Lower leg skin (tissue), 4 donors: ENCODE data around the gene SMIM22. TPM values are rescaled to one million over a fixed set of nuclear protein-coding genes. Genes with fewer than 3 reads are reported as not detected.

Experiments
- DNase-seq, 2 donors: peaks; one replicate each; pipeline ENCODE4 v3.0.0-alpha.2; 2019; ENCODE audit warnings: low spot score in 2 of 2
- H3K4me3 ChIP-seq: fragments of 200-600 bp; sonication (generic); 2 replicates; pipeline ENCODE4 v1.5.1; 2017; ENCODE audit warnings: mild to moderate bottlenecking, low read depth; ENCODE audit not compliant: poor library complexity, severe bottlenecking
- CTCF ChIP-seq, 3 donors: fragments of 450-650 bp; IDR thresholded peaks; one replicate each; pipeline ENCODE4 v1.5.1; 2016; ENCODE audit warnings: antibody characterized with exemption in 3 of 3, mild to moderate bottlenecking in 3 of 3, moderate library complexity in 2 of 3
- POLR2A ChIP-seq, 2 donors: fragments of 450-650 bp; IDR thresholded peaks; one replicate each; pipeline ENCODE4 v1.6.1; 2016 to 2017; ENCODE audit warnings: antibody characterized with exemption in 2 of 2, mild to moderate bottlenecking in 1 of 2, moderate library complexity in 1 of 2
- WGBS, 2 donors: methylation state at CpG; one replicate each; pipeline ENCODE4 v1.1.5; 2018; 5-methylcytosine and 5-hydroxymethylcytosine counted together
- intact Hi-C: fragments of 100-400 bp; cut with DNase I; formaldehyde crosslinking; loops from one replicate; pipeline ENCODE4 v1.15.0; 2023; ENCODE audit warnings: low total_unique reads
- total RNA-seq, 4 donors: library from RNA; depleted of rRNA; stranded (reverse); fragments of >200 nt; gene quantifications; one replicate each; pipeline ENCODE4 v1.1.0, GENCODE V29; 2016

Gene SMIM22
- total RNA-seq, 4 donors from 2014 or later, result 6.6 to 10.6 (median 7.6) TPM; not detected in 1

- 81 to 85% methylated on average over 6 of the region's 6 CpGs for WGBS, 2 donors
- intact Hi-C loops, result no loop called here
- no peak overlapping the region for H3K4me3 ChIP-seq
- TF ChIP-seq CTCF (IDR thresholded peaks at IDR 0.05) (no peak), POLR2A (IDR thresholded peaks at IDR 0.05) (no peak)
- no peak for DNase-seq
Measured at GRCh38 chr16:4832698-4833343, 37.7 kb downstream of the SMIM22 start.

GRCh38 chr16:4833584-4833983 is 38.4 kb downstream of the SMIM22 start:
- DNase-seq, result no peak
- no peak overlapping the region for H3K4me3 ChIP-seq
- intact Hi-C loops, result no loop called here
- TF ChIP-seq POLR2A (IDR thresholded peaks at IDR 0.05) (no peak), CTCF (IDR thresholded peaks at IDR 0.05) (no peak)
- 75 to 79% methylated on average over 1 of the region's 1 CpG for WGBS, 2 donors

DNA sequence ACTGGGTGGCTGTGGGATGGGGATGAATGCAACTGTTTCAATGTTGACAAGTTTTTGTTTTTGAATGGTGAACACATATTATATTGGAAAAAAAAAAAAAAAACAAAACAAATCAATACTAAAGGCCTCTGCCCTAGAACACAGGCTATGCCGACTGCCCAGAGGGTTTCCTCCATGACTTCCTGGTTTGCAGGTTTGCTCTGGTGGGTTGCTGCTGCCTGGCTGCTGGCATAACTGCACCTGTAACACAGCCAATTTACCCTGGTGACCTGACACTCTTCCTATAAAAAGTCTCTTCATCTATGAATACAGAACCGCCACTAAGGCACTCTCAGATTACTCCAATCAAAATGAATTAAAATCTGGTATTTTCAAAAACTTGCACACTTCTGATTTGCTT is 41.6 kb downstream of the SMIM22 start:
- WGBS, 2 donors, result 84 to 88% methylated on average over 2 of the region's 2 CpGs
- DNase-seq, result no peak
- no peak overlapping the region for H3K4me3 ChIP-seq
- no peak for TF ChIP-seq CTCF (IDR thresholded peaks at IDR 0.05)
- no peak for TF ChIP-seq POLR2A (IDR thresholded peaks at IDR 0.05)
- intact Hi-C loops, result no loop called here

DNA sequence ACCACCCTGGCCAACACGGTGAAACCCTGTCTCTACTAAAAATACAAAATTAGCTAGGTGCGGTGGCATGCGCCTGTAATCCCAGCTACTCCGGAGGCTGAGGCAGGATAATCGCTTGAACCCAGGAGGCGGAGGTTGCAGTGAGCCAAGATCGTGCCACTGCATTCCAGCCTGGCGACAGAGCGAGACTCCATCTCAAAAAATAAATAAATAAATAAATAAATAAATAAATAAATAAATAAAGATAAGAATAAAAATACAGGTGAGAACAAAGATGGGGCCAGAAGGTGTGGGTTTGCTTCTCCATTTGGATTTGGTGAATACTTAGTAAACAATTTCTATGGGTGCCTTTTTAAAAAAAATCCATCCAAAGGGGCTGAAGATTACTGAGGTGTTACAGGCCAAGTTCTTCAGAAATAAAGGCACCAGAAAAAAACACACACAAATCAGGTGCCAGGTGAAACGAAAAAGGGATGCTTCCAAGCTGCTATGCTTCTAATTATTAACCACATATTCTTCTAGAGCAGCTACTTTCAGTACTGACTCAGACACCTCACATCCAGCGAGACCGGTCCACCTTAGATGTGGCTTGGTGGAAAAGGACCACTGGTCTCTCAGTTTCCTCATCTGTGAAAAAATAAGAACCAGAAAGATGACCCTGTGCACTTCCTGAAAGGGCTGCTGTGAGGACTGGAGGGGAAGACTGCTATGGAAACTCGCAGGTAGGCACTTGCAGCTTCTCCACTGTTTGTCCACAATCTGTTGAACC is 42.7 kb downstream of the SMIM22 start:
- intact Hi-C loops, result no loop called here
- 87 to 88% methylated on average over 13 of the region's 13 CpGs for WGBS, 2 donors
- DNase-seq, result peak in 1 of 2 donors; percentile 7
- TF ChIP-seq CTCF (IDR thresholded peaks at IDR 0.05) (no peak), POLR2A (IDR thresholded peaks at IDR 0.05) (no peak)
- H3K4me3 ChIP-seq, result no peak overlapping the region

GRCh38 chr16:4839942-4840341 is 44.8 kb downstream of the SMIM22 start:
- no peak for TF ChIP-seq POLR2A (IDR thresholded peaks at IDR 0.05)
- no peak for TF ChIP-seq CTCF (IDR thresholded peaks at IDR 0.05)
- no peak overlapping the region for H3K4me3 ChIP-seq
- DNase-seq, result peak in 1 of 2 donors; percentile 40
- intact Hi-C loops, result no loop called here
- WGBS, 2 donors, result 74% methylated on average over 5 of the region's 5 CpGs
